A673 (cell line): ENCODE measurements around the gene APOF.

Experiments
- EZH2 ChIP-seq: fragments of 200-600 bp; sonication (generic); IDR thresholded peaks from 2 replicates; pipeline ENCODE4 v1.6.1; 2017; ENCODE audit warnings: borderline replicate concordance, low read depth, mild to moderate bottlenecking, mixed read lengths, antibody characterized with exemption, low read length; ENCODE audit not compliant: poor library complexity, severe bottlenecking
- TF ChIP-seq, protein P1 (sequence below): fragments of 300-800, 200-600 bp; sonication (generic); conservative IDR thresholded peaks from 2 replicates; pipeline ENCODE4 v1.5.1; 2017; ENCODE audit warnings: low read depth, mild to moderate bottlenecking, antibody characterized with exemption, low read length, moderate library complexity, mixed read lengths

- TF ChIP-seq, protein P1, sequence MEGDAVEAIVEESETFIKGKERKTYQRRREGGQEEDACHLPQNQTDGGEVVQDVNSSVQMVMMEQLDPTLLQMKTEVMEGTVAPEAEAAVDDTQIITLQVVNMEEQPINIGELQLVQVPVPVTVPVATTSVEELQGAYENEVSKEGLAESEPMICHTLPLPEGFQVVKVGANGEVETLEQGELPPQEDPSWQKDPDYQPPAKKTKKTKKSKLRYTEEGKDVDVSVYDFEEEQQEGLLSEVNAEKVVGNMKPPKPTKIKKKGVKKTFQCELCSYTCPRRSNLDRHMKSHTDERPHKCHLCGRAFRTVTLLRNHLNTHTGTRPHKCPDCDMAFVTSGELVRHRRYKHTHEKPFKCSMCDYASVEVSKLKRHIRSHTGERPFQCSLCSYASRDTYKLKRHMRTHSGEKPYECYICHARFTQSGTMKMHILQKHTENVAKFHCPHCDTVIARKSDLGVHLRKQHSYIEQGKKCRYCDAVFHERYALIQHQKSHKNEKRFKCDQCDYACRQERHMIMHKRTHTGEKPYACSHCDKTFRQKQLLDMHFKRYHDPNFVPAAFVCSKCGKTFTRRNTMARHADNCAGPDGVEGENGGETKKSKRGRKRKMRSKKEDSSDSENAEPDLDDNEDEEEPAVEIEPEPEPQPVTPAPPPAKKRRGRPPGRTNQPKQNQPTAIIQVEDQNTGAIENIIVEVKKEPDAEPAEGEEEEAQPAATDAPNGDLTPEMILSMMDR: no peak
- TF ChIP-seq EZH2: no peak
Observed at GRCh38 chr12:56362130-56363059, at the start of gene APOF.
